SH-SY5Y (cell line): Measurements from ENCODE around the gene MBOAT2.

ENCODE experiments used
- GATA2 ChIP-seq: IDR thresholded peaks from 2 replicates; pipeline ENCODE4 v1.6.1; 2011; ENCODE audit warnings: mild to moderate bottlenecking, low read depth, low read length
- GATA3 ChIP-seq: IDR thresholded peaks from 2 replicates; pipeline ENCODE4 v1.6.1; 2011; ENCODE audit warnings: low read depth, mild to moderate bottlenecking, low read length, moderate library complexity

DNA sequence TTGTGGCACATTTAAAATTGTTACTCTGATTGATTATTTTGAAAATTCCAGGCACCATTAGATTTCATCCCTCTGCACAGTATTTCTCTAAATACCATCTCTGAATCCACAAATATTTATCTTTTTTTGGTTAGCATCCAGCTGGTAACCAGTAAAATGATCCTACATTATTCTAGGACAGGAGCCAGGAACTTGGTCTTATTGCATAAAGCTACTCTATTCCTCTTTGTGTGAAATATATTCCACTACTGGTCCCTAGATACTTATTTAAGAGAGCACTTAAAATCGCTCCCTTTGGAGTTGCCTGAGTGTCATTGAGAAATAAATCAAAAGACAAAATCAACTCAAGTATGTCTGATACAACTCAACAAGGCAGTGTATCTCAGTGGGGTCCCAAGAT is 7.4 kb upstream of the MBOAT2 start:
- TF ChIP-seq GATA2 (no peak), GATA3 (no peak)
